GM12891 (cell line): Measurements from ENCODE around the gene KCNK4.

Source experiments
- POLR2A ChIP-seq: IDR thresholded peaks from 2 replicates; pipeline ENCODE4 v1.6.1; 2011; ENCODE audit warnings: low read depth, low read length, control low read depth
- POLR2AphosphoS5 ChIP-seq: IDR thresholded peaks from 2 replicates; pipeline ENCODE4 v1.6.1; 2011; ENCODE audit warnings: low read depth, low read length, control low read depth
- TAF1 ChIP-seq: IDR thresholded peaks from 2 replicates; pipeline ENCODE4 v1.6.1; 2011; ENCODE audit warnings: low read depth, low read length, control low read depth

GRCh38 chr11:64254326-64254725 is 36.8 kb upstream of the KCNK4 start:
- no peak for TF ChIP-seq POLR2A
- TF ChIP-seq TAF1: no peak
- no peak for TF ChIP-seq POLR2AphosphoS5
